ENCODE results near the gene RNF152. TPM values are rescaled to one million over a fixed set of nuclear protein-coding genes. Genes with fewer than 3 reads are reported as not detected.

Gene RNF152
- 3.1 and 18.3 TPM in 2 replicates for total RNA-seq

GRCh38 chr18:61892683-61893308 lies at the start of gene RNF152:
Gene RNF152, minus strand, starts transcription at chr18:61893007. Its CDS starts 76,544 bp downstream, at chr18:61816463.

Data from bronchial smooth muscle cell (primary cell).